ENCODE results near the gene CRACR2A.

DNA sequence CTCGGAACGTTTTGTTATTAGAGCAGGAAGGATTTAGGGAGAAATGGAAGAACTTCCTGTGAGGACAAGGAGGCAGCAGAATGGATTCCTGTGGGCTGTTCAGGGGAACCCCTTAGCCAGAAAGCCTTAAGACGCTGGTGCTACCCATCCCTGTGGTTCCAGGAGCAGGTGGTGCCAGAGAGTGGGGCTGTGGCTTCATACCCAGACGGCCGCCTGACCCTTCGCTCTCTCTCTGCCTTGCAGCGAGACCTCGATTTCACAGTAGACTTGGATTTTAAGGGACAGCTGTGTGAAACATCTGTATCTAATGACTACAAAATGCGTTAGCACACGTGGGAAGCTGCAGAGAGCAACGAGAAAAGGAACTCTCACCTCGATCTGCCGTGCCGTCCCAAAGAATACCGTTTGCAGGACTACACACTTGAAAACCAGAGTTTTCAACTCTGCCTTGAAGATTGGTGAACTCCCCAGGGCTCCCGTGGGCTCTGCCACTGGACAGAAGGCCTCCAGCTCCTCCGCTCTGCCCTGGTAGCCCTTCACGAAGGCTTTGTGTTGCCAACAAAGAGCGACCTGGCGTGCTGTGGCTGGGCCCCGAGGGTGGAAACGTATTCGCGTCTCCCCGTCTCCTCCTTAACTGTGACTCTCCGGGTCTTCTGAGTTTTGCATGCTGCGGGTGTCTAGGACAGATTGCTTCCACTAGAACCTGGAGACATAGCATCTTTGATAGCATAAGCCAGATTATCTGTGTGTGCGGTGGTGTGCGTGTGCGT is 159.9 kb downstream of the CRACR2A start:
- TF ChIP-seq SIN3A (IDR thresholded peaks at IDR 0.05; ENCODE audit: borderline replicate concordance, insufficient read depth, low read depth, low read length) (no peak), POLR2AphosphoS5 (IDR thresholded peaks at IDR 0.05; ENCODE audit: low read depth, low read length) (no peak)
- TF ChIP-seq, protein P1, sequence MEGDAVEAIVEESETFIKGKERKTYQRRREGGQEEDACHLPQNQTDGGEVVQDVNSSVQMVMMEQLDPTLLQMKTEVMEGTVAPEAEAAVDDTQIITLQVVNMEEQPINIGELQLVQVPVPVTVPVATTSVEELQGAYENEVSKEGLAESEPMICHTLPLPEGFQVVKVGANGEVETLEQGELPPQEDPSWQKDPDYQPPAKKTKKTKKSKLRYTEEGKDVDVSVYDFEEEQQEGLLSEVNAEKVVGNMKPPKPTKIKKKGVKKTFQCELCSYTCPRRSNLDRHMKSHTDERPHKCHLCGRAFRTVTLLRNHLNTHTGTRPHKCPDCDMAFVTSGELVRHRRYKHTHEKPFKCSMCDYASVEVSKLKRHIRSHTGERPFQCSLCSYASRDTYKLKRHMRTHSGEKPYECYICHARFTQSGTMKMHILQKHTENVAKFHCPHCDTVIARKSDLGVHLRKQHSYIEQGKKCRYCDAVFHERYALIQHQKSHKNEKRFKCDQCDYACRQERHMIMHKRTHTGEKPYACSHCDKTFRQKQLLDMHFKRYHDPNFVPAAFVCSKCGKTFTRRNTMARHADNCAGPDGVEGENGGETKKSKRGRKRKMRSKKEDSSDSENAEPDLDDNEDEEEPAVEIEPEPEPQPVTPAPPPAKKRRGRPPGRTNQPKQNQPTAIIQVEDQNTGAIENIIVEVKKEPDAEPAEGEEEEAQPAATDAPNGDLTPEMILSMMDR (IDR thresholded peaks at IDR 0.05) = no peak

Measured in Panc1 (cell line).